Stomach (tissue), 4 donors: Measurements from ENCODE around the gene THUMPD3.

ENCODE experiments used
- CTCF ChIP-seq, 7 experiments: fragments of 450-650 bp in 4 of 7; fragments of 200-600 bp in 3 of 7; sonication (generic) in 3 of 7; IDR thresholded peaks; one replicate each; pipeline ENCODE4 v1.5.1; 2016 to 2019; ENCODE audit warnings: antibody characterized with exemption in 7 of 7, control low read depth in 2 of 7, mild to moderate bottlenecking in 1 of 7
- POLR2A ChIP-seq, 4 donors: fragments of 450-650 bp; IDR thresholded peaks; one replicate each; pipeline ENCODE4 v1.6.1; 2016; ENCODE audit warnings: antibody characterized with exemption in 4 of 4, control low read depth in 2 of 4, mild to moderate bottlenecking in 1 of 4, moderate library complexity in 1 of 4
- POLR2AphosphoS5 ChIP-seq, 3 donors: sonication (generic); formaldehyde crosslinking; IDR thresholded peaks; one replicate each; pipeline ENCODE4 v1.6.1; 2016; ENCODE audit warnings: antibody characterized with exemption in 3 of 3

DNA sequence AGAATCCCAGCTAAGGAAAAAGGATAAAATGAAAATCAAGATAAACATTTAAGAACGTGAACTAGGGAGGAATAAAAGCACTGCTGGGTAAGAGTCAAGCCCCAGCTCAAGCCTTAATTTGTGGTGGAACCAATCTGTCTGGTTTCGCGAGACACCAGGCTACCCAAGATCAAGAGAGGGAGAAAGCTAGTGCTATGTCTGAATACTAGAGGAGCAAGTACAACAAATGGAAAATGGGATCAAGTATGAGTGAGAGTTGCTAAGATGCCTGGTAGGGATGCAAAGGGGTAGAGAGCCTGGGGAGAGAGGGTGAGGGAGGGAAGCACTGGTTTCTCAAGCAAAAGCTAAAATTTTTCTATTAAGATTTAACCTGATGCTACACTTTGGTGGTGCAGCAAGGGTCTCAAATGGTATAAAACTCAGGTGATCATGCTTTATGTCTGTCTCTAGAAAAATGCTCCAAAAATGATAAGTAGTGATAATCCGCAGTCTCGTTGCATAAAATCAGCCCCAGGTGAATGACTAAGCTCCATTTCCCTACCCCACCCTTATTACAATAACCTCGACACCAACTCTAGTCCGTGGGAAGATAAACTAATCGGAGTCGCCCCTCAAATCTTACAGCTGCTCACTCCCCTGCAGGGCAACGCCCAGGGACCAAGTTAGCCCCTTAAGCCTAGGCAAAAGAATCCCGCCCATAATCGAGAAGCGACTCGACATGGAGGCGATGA lies 32.9 kb downstream of the THUMPD3 start:
- TF ChIP-seq POLR2A (IDR thresholded peaks at IDR 0.05) (no peak), CTCF (IDR thresholded peaks at IDR 0.05) (peak in 1 of 7 experiments; percentile 16), POLR2AphosphoS5 (IDR thresholded peaks at IDR 0.05) (no peak)
